ENCODE measurements around the gene NDUFAF7. TPM values are rescaled to one million over a fixed set of nuclear protein-coding genes. Genes with fewer than 3 reads are reported as not detected.
A peak's percentile ranks its signal among the peaks of the same experiment; 100 is the strongest.
"Not testable (repeated sequence)": the region's sequence is repeated elsewhere in the genome, so short reads cannot be mapped to it uniquely, and the experiment has no call there.

NDUFAF7 gene
- total RNA-seq, 2 experiments from 2014 or later: 19.7 to 20.0 TPM

GRCh38 chr2:37219046-37219445, 12.4 kb upstream of the NDUFAF7 start:
- ATAC-seq (no peak), DNase-seq (no peak)
- Mint-ChIP-seq H3K27me3 (ENCODE audit: low read depth) (no peaks in the 10 kb centered on the region), H3K4me3 (no peak overlapping the region), H3K9me3 (ENCODE audit: insufficient read depth) (no peaks in the 10 kb centered on the region), H3K36me3 (ENCODE audit: low read depth) (peaks cover 67% of the 10 kb centered on the region), H3K4me1 (ENCODE audit: low read depth) (peaks cover 29% of the 10 kb centered on the region), H3K27ac (no peak overlapping the region)
- ChIA-PET POLR2A (interaction anchor here (1.0 kb wide), 1 partner anchor 13 kb away, joined by 3 read pairs; the partner anchor contains the start of genes CEBPZ and NDUFAF7), CTCF (no interaction called here)

GRCh38 chr2:37223131-37223530, 8.3 kb upstream of the NDUFAF7 start:
- ChIA-PET CTCF (interaction anchor here (1.0 to 1.8 kb wide), 3 partner anchors 9 to 54 kb away, joined by 3 to 7 read pairs (median 6); partner anchors contain the start of genes CEBPZ and NDUFAF7), POLR2A (interaction anchor here (1.2 kb wide), 1 partner anchor 26 kb away, joined by 3 read pairs; no protein-coding TSS in a partner anchor)
- Mint-ChIP-seq H3K27ac (peak overlapping the region; percentile 5), H3K4me3 (no peak overlapping the region), H3K36me3 (ENCODE audit: low read depth) (peaks cover 74% of the 10 kb centered on the region), H3K9me3 (ENCODE audit: insufficient read depth) (no peaks in the 10 kb centered on the region), H3K4me1 (ENCODE audit: low read depth) (peaks cover 49% of the 10 kb centered on the region), H3K27me3 (ENCODE audit: low read depth) (no peaks in the 10 kb centered on the region)
- DNase-seq (no peak), ATAC-seq (no peak)

GRCh38 chr2:37224063-37224462, 7.4 kb upstream of the NDUFAF7 start:
- H3K4me1 Mint-ChIP-seq (ENCODE audit: low read depth): peaks cover 54% of the 10 kb centered on the region

GRCh38 chr2:37225129-37225528, 6.3 kb upstream of the NDUFAF7 start:
- H3K4me3 Mint-ChIP-seq; H3K27me3 Mint-ChIP-seq (ENCODE audit: low read depth); CTCF ChIA-PET; DNase-seq; POLR2A ChIA-PET; ATAC-seq; H3K27ac Mint-ChIP-seq; H3K9me3 Mint-ChIP-seq (ENCODE audit: insufficient read depth): not testable (repeated sequence)
- Mint-ChIP-seq H3K36me3 (ENCODE audit: low read depth) (peaks cover 70% of the 10 kb centered on the region), H3K4me1 (ENCODE audit: low read depth) (peaks cover 62% of the 10 kb centered on the region)

More at GRCh38 chr2:37224063-37224462, 7.4 kb upstream of the NDUFAF7 start:
- CTCF ChIA-PET: interaction anchor here (0.7 to 1.8 kb wide), 3 partner anchors 8 to 97 kb away, joined by 3 to 7 read pairs (median 6); partner anchors contain the start of genes CEBPZ and NDUFAF7
- DNase-seq: no peak
- Mint-ChIP-seq H3K4me3 (no peak overlapping the region), H3K27me3 (ENCODE audit: low read depth) (no peaks in the 10 kb centered on the region), H3K9me3 (ENCODE audit: insufficient read depth) (no peaks in the 10 kb centered on the region), H3K27ac (no peak overlapping the region), H3K36me3 (ENCODE audit: low read depth) (peaks cover 71% of the 10 kb centered on the region)
- no peak for ATAC-seq
- POLR2A ChIA-PET: no interaction called here

GRCh38 chr2:37226863-37227262, 4.6 kb upstream of the NDUFAF7 start:
- Mint-ChIP-seq H3K4me3 (no peak overlapping the region), H3K4me1 (ENCODE audit: low read depth) (peaks cover 56% of the 10 kb centered on the region), H3K36me3 (ENCODE audit: low read depth) (peaks cover 54% of the 10 kb centered on the region), H3K27ac (no peak overlapping the region), H3K9me3 (ENCODE audit: insufficient read depth) (no peaks in the 10 kb centered on the region), H3K27me3 (ENCODE audit: low read depth) (no peaks in the 10 kb centered on the region)
- no peak for DNase-seq
- CTCF ChIA-PET: no interaction called here
- POLR2A ChIA-PET: no interaction called here
- no peak for ATAC-seq

- POLR2A ChIA-PET: interaction anchor here (1.3 kb wide), 1 partner anchor 32 kb away, joined by 3 read pairs; no protein-coding TSS in a partner anchor
- CTCF ChIA-PET: no interaction called here
- no peak overlapping the region for H3K4me3 Mint-ChIP-seq
These were observed 2.7 kb upstream of the NDUFAF7 start for GRCh38 chr2:37228788-37229187.

GRCh38 chr2:37230581-37230980, 877 bp upstream of the NDUFAF7 start:
- Mint-ChIP-seq H3K4me1 (ENCODE audit: low read depth) (peaks cover 35% of the 10 kb centered on the region), H3K27ac (no peak overlapping the region), H3K9me3 (ENCODE audit: insufficient read depth) (no peaks in the 10 kb centered on the region), H3K27me3 (ENCODE audit: low read depth) (no peaks in the 10 kb centered on the region), H3K4me3 (no peak overlapping the region), H3K36me3 (ENCODE audit: low read depth) (peaks cover 36% of the 10 kb centered on the region)
- ChIA-PET CTCF (no interaction called here), POLR2A (interaction anchor here (1.8 kb wide), 1 partner anchor 30 kb away, joined by 4 read pairs; no protein-coding TSS in a partner anchor)
- ATAC-seq (no peak), DNase-seq (no peak)

More at GRCh38 chr2:37228788-37229187, 2.7 kb upstream of the NDUFAF7 start:
- ATAC-seq (no peak), DNase-seq (no peak)
- Mint-ChIP-seq H3K36me3 (ENCODE audit: low read depth) (peaks cover 38% of the 10 kb centered on the region), H3K4me1 (ENCODE audit: low read depth) (peaks cover 39% of the 10 kb centered on the region), H3K27me3 (ENCODE audit: low read depth) (no peaks in the 10 kb centered on the region), H3K27ac (no peak overlapping the region), H3K9me3 (ENCODE audit: insufficient read depth) (no peaks in the 10 kb centered on the region)

GRCh38 chr2:37232131-37232933, 874 bp downstream of the NDUFAF7 start:
- H3K27ac Mint-ChIP-seq: no peak overlapping the region
- no peaks in the 10 kb centered on the region for H3K27me3 Mint-ChIP-seq (ENCODE audit: low read depth)
- ATAC-seq (peak; percentile 9), DNase-seq (no peak)
- no peaks in the 10 kb centered on the region for H3K9me3 Mint-ChIP-seq (ENCODE audit: insufficient read depth)
- peaks cover 26% of the 10 kb centered on the region for H3K4me1 Mint-ChIP-seq (ENCODE audit: low read depth)
- POLR2A ChIA-PET: interaction anchor here (0.6 to 1.8 kb wide), 10 partner anchors 13 to 91 kb away, joined by 3 to 12 read pairs (median 4); partner anchors contain the start of genes CEBPZOS and EIF2AK2
- H3K4me3 Mint-ChIP-seq: no peak overlapping the region
- H3K36me3 Mint-ChIP-seq (ENCODE audit: low read depth): peaks cover 33% of the 10 kb centered on the region
- CTCF ChIA-PET: interaction anchor here (0.8 to 1.3 kb wide), 3 partner anchors 9 to 76 kb away, joined by 3 to 6 read pairs (median 5); partner anchors contain the start of gene EIF2AK2

- Mint-ChIP-seq H3K4me3 (no peak overlapping the region), H3K27me3 (ENCODE audit: low read depth) (no peaks in the 10 kb centered on the region), H3K27ac (no peak overlapping the region), H3K9me3 (ENCODE audit: insufficient read depth) (no peaks in the 10 kb centered on the region), H3K36me3 (ENCODE audit: low read depth) (peaks cover 70% of the 10 kb centered on the region), H3K4me1 (ENCODE audit: low read depth) (peaks cover 10% of the 10 kb centered on the region)
- ChIA-PET CTCF (no interaction called here), POLR2A (no interaction called here)
- ATAC-seq (no peak), DNase-seq (no peak)
These were observed 12.0 kb downstream of the NDUFAF7 start for GRCh38 chr2:37243435-37243834.

GRCh38 chr2:37244017-37244416, 12.6 kb downstream of the NDUFAF7 start:
- CTCF ChIA-PET: no interaction called here
- Mint-ChIP-seq H3K27ac (no peak overlapping the region), H3K4me1 (ENCODE audit: low read depth) (peaks cover 10% of the 10 kb centered on the region), H3K36me3 (ENCODE audit: low read depth) (peaks cover 71% of the 10 kb centered on the region), H3K27me3 (ENCODE audit: low read depth) (no peaks in the 10 kb centered on the region), H3K9me3 (ENCODE audit: insufficient read depth) (no peaks in the 10 kb centered on the region), H3K4me3 (no peak overlapping the region)
- ATAC-seq (no peak), DNase-seq (no peak)
- POLR2A ChIA-PET: no interaction called here

- ChIA-PET CTCF (interaction anchor here (1.0 kb wide), 1 partner anchor 10 kb away, joined by 3 read pairs; no protein-coding TSS in a partner anchor), POLR2A (no interaction called here)
- Mint-ChIP-seq H3K9me3 (ENCODE audit: insufficient read depth) (no peaks in the 10 kb centered on the region), H3K27ac (no peak overlapping the region), H3K27me3 (ENCODE audit: low read depth) (no peaks in the 10 kb centered on the region), H3K4me3 (no peak overlapping the region), H3K4me1 (ENCODE audit: low read depth) (peaks cover 10% of the 10 kb centered on the region), H3K36me3 (ENCODE audit: low read depth) (peaks cover 70% of the 10 kb centered on the region)
- DNase-seq (no peak), ATAC-seq (no peak)
These were observed 13.3 kb downstream of the NDUFAF7 start for GRCh38 chr2:37244755-37245154.

- no peaks in the 10 kb centered on the region for H3K27me3 Mint-ChIP-seq (ENCODE audit: low read depth)
- ChIA-PET CTCF (interaction anchor here (1.5 kb wide), 1 partner anchor 631 kb away, joined by 3 read pairs; no protein-coding TSS in a partner anchor), POLR2A (no interaction called here)
- H3K4me1 Mint-ChIP-seq (ENCODE audit: low read depth): peaks cover 3% of the 10 kb centered on the region
- DNase-seq: no peak
- no peak overlapping the region for H3K27ac Mint-ChIP-seq
- H3K4me3 Mint-ChIP-seq: no peak overlapping the region
- H3K9me3 Mint-ChIP-seq (ENCODE audit: insufficient read depth): no peaks in the 10 kb centered on the region
- peaks cover 68% of the 10 kb centered on the region for H3K36me3 Mint-ChIP-seq (ENCODE audit: low read depth)
- ATAC-seq: no peak
These were observed 14.7 kb downstream of the NDUFAF7 start for GRCh38 chr2:37246205-37246604.

All from activated CD8-positive, alpha-beta T cell treated with anti-CD3 and anti-CD28 coated beads, Interleukin-2, amount 10 ng/mL, durations not matched to agents 7 days and 5 days (primary cell).